Activated CD8-positive, alpha-beta T cell treated with anti-CD3 and anti-CD28 coated beads for 36 hours (primary cell): ENCODE data around the gene FAM131C. TPM values are rescaled to one million over a fixed set of nuclear protein-coding genes. Genes with fewer than 3 reads are reported as not detected.

Experiments used
- ATAC-seq: fragments of 200-7000 bp; cut with Tn5 transposase; one replicate; pipeline ENCODE4 v1.10.0; 2021; ENCODE audit warnings: mild to moderate bottlenecking, moderate library complexity
- CTCF ChIA-PET: fragments of 350-600 bp; sonication (Branson Sonifier 250); formaldehyde crosslinking; loops from one replicate; lab custom pipeline; 2021; ENCODE audit warnings: antibody characterized with exemption; lab: Charles Lee
- POLR2A ChIA-PET: fragments of 350-600 bp; sonication (Branson Sonifier 250); formaldehyde crosslinking; loops from one replicate; lab custom pipeline; 2021; ENCODE audit warnings: antibody characterized with exemption; lab: Charles Lee
- DNase-seq: peaks from one replicate; pipeline ENCODE4 v3.0.0-alpha.2; 2020
- H3K27ac Mint-ChIP-seq: one replicate; pipeline ENCODE4 v1.8.0; 2021; ENCODE audit warnings: mild to moderate bottlenecking, mixed read lengths
- H3K27me3 Mint-ChIP-seq: one replicate; pipeline ENCODE4 v1.8.0; 2021; ENCODE audit warnings: mixed read lengths
- H3K36me3 Mint-ChIP-seq: one replicate; pipeline ENCODE4 v1.8.0; 2021; ENCODE audit warnings: low read depth, mixed read lengths
- H3K4me1 Mint-ChIP-seq: one replicate; pipeline ENCODE4 v1.8.0; 2021; ENCODE audit warnings: low read depth, mixed read lengths
- H3K4me3 Mint-ChIP-seq: one replicate; pipeline ENCODE4 v1.8.0; 2021; ENCODE audit warnings: mild to moderate bottlenecking, moderate library complexity, mixed read lengths
- H3K9me3 Mint-ChIP-seq: one replicate; pipeline ENCODE4 v1.8.0; 2021; ENCODE audit warnings: mixed read lengths
- intact Hi-C: fragments of 100-400 bp; cut with micrococcal nuclease; formaldehyde crosslinking; loops from one replicate; pipeline ENCODE4 v1.10.0; 2022
- total RNA-seq, 2 experiments: library from RNA; stranded (reverse); gene quantifications; one replicate each; pipeline ENCODE4 v1.2.3, GENCODE V29; 2021
- TF ChIP-seq, protein P1 (sequence below): fragments of 200-600 bp; IDR thresholded peaks from one replicate; pipeline ENCODE4 v1.8.0; 2022; ENCODE audit warnings: antibody characterized with exemption, mild to moderate bottlenecking

The FAM131C gene
- total RNA-seq, 2 experiments from 2014 or later, result 0.70 to 0.87 TPM

DNA sequence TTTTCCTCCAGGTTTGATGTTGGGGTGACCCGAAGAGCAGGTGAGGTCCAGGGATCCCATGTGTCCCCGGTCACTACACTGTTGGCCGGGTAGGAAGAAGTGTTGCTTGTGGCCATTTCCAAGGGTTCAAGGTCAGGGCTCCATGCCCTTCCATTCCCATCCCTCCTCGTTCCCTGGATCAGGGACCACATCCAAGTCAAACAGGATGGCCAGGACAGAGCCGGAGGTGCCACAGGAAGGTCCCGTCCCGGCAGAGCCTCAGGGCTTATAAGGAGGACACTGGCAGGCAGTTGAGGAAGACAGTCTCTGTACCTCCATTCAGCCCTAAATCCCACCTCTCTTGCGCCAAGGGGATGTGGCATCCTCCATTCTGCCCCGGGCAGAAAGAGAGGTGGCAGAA is 22.0 kb upstream of the FAM131C start:
- ATAC-seq, result no peak
- POLR2A ChIA-PET, result no interaction called here
- Mint-ChIP-seq H3K36me3 (no peaks in the 10 kb centered on the region), H3K4me1 (no peaks in the 10 kb centered on the region), H3K27me3 (peaks cover 4% of the 10 kb centered on the region), H3K9me3 (no peaks in the 10 kb centered on the region), H3K27ac (no peak overlapping the region), H3K4me3 (no peak overlapping the region)
- DNase-seq, result no peak
- intact Hi-C loops, result no loop called here
- CTCF ChIA-PET, result no interaction called here
- TF ChIP-seq, protein P1, sequence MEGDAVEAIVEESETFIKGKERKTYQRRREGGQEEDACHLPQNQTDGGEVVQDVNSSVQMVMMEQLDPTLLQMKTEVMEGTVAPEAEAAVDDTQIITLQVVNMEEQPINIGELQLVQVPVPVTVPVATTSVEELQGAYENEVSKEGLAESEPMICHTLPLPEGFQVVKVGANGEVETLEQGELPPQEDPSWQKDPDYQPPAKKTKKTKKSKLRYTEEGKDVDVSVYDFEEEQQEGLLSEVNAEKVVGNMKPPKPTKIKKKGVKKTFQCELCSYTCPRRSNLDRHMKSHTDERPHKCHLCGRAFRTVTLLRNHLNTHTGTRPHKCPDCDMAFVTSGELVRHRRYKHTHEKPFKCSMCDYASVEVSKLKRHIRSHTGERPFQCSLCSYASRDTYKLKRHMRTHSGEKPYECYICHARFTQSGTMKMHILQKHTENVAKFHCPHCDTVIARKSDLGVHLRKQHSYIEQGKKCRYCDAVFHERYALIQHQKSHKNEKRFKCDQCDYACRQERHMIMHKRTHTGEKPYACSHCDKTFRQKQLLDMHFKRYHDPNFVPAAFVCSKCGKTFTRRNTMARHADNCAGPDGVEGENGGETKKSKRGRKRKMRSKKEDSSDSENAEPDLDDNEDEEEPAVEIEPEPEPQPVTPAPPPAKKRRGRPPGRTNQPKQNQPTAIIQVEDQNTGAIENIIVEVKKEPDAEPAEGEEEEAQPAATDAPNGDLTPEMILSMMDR, result no peak

DNA sequence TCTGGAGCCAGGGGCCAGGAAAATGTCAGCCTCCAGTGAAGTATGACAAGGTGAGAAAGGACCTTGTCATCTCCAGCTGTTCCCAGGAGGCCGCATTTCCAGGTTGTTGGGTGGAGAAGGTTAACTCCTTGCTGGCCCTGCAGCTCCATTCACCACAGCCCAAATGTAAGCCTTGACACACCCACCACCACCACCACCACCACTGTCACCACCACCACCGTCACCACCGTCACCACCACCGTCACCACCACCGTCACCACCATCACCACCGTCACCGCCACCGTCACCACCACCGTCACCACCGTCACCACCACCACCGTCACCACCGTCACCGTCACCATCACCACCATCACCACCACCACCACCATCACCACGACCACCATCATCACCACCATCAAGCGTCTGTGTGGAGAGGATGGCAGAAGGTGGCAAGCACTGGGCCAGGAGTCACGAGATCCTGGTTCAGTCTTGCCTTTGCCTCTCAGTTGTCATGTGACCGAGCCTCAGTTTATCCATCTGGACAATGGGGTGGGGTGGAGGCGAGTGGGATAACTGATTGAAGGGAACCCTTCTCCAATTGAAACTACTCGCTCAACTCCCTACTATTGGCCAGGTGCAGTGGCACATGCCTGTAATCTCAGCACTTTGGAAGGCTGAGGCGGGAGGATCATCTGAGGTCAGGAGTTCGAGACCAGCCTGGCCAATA is 21.2 kb upstream of the FAM131C start:
- TF ChIP-seq, protein P1, result no peak
- intact Hi-C loops, result no loop called here
- CTCF ChIA-PET, result interaction anchor here (1.4 kb wide), 1 partner anchor 12 kb away, joined by 4 read pairs; no protein-coding TSS in a partner anchor
- H3K27me3 Mint-ChIP-seq, result peaks cover 4% of the 10 kb centered on the region
- H3K9me3 Mint-ChIP-seq, result no peaks in the 10 kb centered on the region
- ATAC-seq, result no peak
- POLR2A ChIA-PET, result no interaction called here
- no peak overlapping the region for H3K27ac Mint-ChIP-seq
- no peak overlapping the region for H3K4me3 Mint-ChIP-seq
- DNase-seq, result no peak
- no peaks in the 10 kb centered on the region for H3K36me3 Mint-ChIP-seq
- H3K4me1 Mint-ChIP-seq, result no peaks in the 10 kb centered on the region

DNA sequence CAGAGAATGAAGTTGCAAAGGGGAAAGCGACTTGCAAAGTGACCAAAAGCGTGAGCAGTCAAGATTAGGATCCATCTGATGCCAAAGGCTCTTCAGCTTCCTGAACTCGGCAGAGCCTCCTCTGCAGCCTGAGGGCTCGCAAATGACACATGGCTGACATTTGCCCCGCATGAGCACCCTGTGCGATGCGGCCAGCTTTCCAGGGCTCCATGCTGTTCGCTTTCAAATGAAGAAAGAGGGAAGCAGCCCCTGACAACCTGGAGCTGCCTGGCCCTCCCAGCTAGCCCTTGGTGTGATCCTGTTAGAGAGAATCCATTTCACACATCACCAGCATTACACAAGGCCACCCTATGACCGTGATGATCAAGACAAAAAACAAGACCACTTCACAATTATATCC is 20.2 kb upstream of the FAM131C start:
- TF ChIP-seq, protein P1, result no peak
- H3K4me3 Mint-ChIP-seq, result no peak overlapping the region
- no peak overlapping the region for H3K27ac Mint-ChIP-seq
- no peaks in the 10 kb centered on the region for H3K4me1 Mint-ChIP-seq
- intact Hi-C loops, result no loop called here
- POLR2A ChIA-PET, result no interaction called here
- H3K36me3 Mint-ChIP-seq, result no peaks in the 10 kb centered on the region
- ATAC-seq (no peak), DNase-seq (no peak)
- H3K27me3 Mint-ChIP-seq, result peaks cover 4% of the 10 kb centered on the region
- H3K9me3 Mint-ChIP-seq, result no peaks in the 10 kb centered on the region
- CTCF ChIA-PET, result interaction anchor here (1.4 to 4.2 kb wide), 2 partner anchors 11 to 15 kb away, joined by 4 to 10 read pairs; no protein-coding TSS in a partner anchor

DNA sequence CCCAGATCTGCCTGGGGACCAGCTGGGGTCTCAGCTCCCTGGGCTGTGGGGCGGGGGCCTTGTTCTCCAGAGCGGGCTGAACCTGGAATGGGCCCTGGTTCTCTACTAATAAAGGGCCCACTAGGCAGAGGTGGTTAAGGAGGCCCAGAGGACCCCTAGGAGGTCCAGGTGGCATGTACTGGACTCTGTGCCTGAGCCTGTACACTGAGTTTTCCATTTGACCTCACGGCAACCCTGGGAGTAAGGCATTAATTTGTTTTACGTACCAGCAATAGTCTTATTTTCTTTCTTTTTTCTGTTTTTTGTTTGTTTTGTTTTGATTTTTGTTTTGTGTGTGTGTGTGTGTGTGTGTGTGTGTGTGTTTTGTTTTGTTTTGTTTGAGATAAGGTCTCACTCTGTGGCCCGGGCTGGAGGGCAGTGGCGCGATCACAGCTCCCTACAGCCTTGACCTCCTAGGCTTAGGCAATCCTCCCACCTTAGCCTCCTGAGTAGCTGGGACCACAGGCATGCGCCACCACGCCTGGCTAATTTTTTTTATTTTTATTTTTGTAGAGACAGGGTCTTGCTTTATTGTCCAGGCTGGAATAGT is 19.6 kb upstream of the FAM131C start:
- POLR2A ChIA-PET, result no interaction called here
- Mint-ChIP-seq H3K27me3 (peaks cover 4% of the 10 kb centered on the region), H3K9me3 (no peaks in the 10 kb centered on the region), H3K4me3 (no peak overlapping the region), H3K36me3 (no peaks in the 10 kb centered on the region), H3K27ac (no peak overlapping the region), H3K4me1 (no peaks in the 10 kb centered on the region)
- TF ChIP-seq, protein P1, result no peak
- intact Hi-C loops, result no loop called here
- DNase-seq (no peak), ATAC-seq (no peak)
- CTCF ChIA-PET, result interaction anchor here (2.1 to 4.2 kb wide), 2 partner anchors 11 to 14 kb away, joined by 10 to 11 read pairs; no protein-coding TSS in a partner anchor
